ENCODE results near the gene ZFP62. TPM values are rescaled to one million over a fixed set of nuclear protein-coding genes. Genes with fewer than 3 reads are reported as not detected.
A peak's percentile ranks its signal among the peaks of the same experiment; 100 is the strongest.

The ZFP62 gene
- total RNA-seq, 4 donors from 2014 or later, result 17.7 to 22.8 (median 20.5) TPM

GRCh38 chr5:180807046-180807445, 54.0 kb downstream of the ZFP62 start:
- intact Hi-C loops (cut with DNase I), result no loop called here
- Histone ChIP-seq H3K4me1 (peaks cover 69 to 80% (median 79%) of the 10 kb centered on the region in 4 donors), H3K4me3 (peak overlapping the region in 3 of 4 donors; percentile 6 to 83 (median 76)), H3K9me3 (no peaks in the 10 kb centered on the region), H3K27me3 (no peaks in the 10 kb centered on the region), H3K27ac (replicated peaks in 1 of 4) (peak overlapping the region; percentile 96 to 100 (median 98)), H3K36me3 (peaks cover 0 to 12% (median 6%) of the 10 kb centered on the region in 4 donors)
- 75% methylated on average over 1 of the region's 1 CpG for WGBS
- TF ChIP-seq POLR2AphosphoS5 (IDR thresholded peaks at IDR 0.05) (no peak), POLR2A (IDR thresholded peaks at IDR 0.05; ENCODE audit: low read depth) (no peak), CTCF (IDR thresholded peaks at IDR 0.05) (no peak), EP300 (IDR thresholded peaks at IDR 0.05) (no peak)
- DNase-seq (ENCODE audit: extremely low spot score), result no peak

GRCh38 chr5:180806351-180807011, 54.6 kb downstream of the ZFP62 start:
- intact Hi-C loops (cut with DNase I), result no loop called here
- WGBS, result 59% methylated on average over 8 of the region's 9 CpGs
- Histone ChIP-seq H3K36me3 (peaks cover 0 to 12% (median 6%) of the 10 kb centered on the region in 4 donors), H3K27ac (replicated peaks in 1 of 4) (peak overlapping the region; percentile 96 to 100 (median 98)), H3K4me1 (peaks cover 69 to 80% (median 77%) of the 10 kb centered on the region in 4 donors), H3K4me3 (peak overlapping the region in 3 of 4 donors; percentile 6 to 83 (median 76)), H3K27me3 (no peaks in the 10 kb centered on the region), H3K9me3 (no peaks in the 10 kb centered on the region)
- DNase-seq (ENCODE audit: extremely low spot score), result no peak
- TF ChIP-seq CTCF (IDR thresholded peaks at IDR 0.05), result no peak
- no peak for TF ChIP-seq POLR2AphosphoS5 (IDR thresholded peaks at IDR 0.05)
- TF ChIP-seq EP300 (IDR thresholded peaks at IDR 0.05), result no peak
- no peak for TF ChIP-seq POLR2A (IDR thresholded peaks at IDR 0.05; ENCODE audit: low read depth)

- peak overlapping the region; percentile 86 to 99 (median 94) for H3K4me3 ChIP-seq
- intact Hi-C loops (cut with DNase I), result no loop called here
- H3K27me3 ChIP-seq, result no peaks in the 10 kb centered on the region
- WGBS, result 87% methylated on average over 17 of the region's 22 CpGs
- peaks cover 0 to 19% (median 12%) of the 10 kb centered on the region in 4 donors for H3K36me3 ChIP-seq
- peak overlapping the region; percentile 97 to 100 (median 98) for H3K27ac ChIP-seq (replicated peaks in 1 of 4)
- no peak for TF ChIP-seq EP300 (IDR thresholded peaks at IDR 0.05)
- no peak for TF ChIP-seq CTCF (IDR thresholded peaks at IDR 0.05)
- no peak for TF ChIP-seq POLR2A (IDR thresholded peaks at IDR 0.05; ENCODE audit: low read depth)
- TF ChIP-seq POLR2AphosphoS5 (IDR thresholded peaks at IDR 0.05), result no peak
- peaks cover 85 to 92% (median 91%) of the 10 kb centered on the region in 4 donors for H3K4me1 ChIP-seq
- H3K9me3 ChIP-seq, result no peaks in the 10 kb centered on the region
- DNase-seq (ENCODE audit: extremely low spot score), result no peak
Observed at GRCh38 chr5:180804129-180804618, 56.9 kb downstream of the ZFP62 start.

GRCh38 chr5:180803181-180804128, 57.6 kb downstream of the ZFP62 start:
- WGBS, result 29% methylated on average over 25 of the region's 41 CpGs
- intact Hi-C loops (cut with DNase I), result no loop called here
- DNase-seq (ENCODE audit: extremely low spot score), result no peak
- Histone ChIP-seq H3K36me3 (peaks cover 0 to 20% (median 12%) of the 10 kb centered on the region in 4 donors), H3K4me1 (peaks cover 85 to 92% (median 91%) of the 10 kb centered on the region in 4 donors), H3K27me3 (no peaks in the 10 kb centered on the region), H3K27ac (replicated peaks in 1 of 4) (peak overlapping the region; percentile 97 to 100 (median 98)), H3K4me3 (peak overlapping the region; percentile 86 to 99 (median 94)), H3K9me3 (no peaks in the 10 kb centered on the region)
- no peak for TF ChIP-seq EP300 (IDR thresholded peaks at IDR 0.05)
- no peak for TF ChIP-seq CTCF (IDR thresholded peaks at IDR 0.05)
- peak; percentile 40 for TF ChIP-seq POLR2A (IDR thresholded peaks at IDR 0.05; ENCODE audit: low read depth)
- TF ChIP-seq POLR2AphosphoS5 (IDR thresholded peaks at IDR 0.05), result peak; percentile 40 to 51
